ENCODE results near the gene SDR42E2.

Gene SDR42E2

DNA sequence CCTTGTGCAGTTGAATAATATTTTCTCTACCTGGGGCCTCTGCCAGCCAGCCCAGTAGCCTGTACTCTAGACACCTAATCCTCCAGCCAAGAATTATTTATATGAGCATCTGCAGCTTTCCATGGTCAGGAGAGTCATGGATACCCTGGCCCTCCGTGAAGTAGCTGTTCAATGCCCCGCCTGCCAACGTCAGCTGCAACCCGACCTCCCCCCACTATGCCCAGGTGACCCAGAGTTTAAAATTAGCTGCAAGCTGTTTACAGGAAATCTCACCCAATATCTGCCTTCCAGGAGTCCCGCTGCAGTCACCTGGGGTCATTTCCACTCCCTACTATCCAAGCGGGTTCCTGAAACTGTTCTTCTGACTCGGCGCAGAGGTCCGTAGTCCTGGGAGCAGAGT lies 12.3 kb downstream of the SDR42E2 start:
- H3K4me3 ChIP-seq (replicated peaks; ENCODE audit: low read depth, low read length), result no peak overlapping the region
- TF ChIP-seq, protein P1, sequence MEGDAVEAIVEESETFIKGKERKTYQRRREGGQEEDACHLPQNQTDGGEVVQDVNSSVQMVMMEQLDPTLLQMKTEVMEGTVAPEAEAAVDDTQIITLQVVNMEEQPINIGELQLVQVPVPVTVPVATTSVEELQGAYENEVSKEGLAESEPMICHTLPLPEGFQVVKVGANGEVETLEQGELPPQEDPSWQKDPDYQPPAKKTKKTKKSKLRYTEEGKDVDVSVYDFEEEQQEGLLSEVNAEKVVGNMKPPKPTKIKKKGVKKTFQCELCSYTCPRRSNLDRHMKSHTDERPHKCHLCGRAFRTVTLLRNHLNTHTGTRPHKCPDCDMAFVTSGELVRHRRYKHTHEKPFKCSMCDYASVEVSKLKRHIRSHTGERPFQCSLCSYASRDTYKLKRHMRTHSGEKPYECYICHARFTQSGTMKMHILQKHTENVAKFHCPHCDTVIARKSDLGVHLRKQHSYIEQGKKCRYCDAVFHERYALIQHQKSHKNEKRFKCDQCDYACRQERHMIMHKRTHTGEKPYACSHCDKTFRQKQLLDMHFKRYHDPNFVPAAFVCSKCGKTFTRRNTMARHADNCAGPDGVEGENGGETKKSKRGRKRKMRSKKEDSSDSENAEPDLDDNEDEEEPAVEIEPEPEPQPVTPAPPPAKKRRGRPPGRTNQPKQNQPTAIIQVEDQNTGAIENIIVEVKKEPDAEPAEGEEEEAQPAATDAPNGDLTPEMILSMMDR (IDR thresholded peaks at IDR 0.05; ENCODE audit: low read depth, low read length, missing control alignments), result no peak
- no peak for DNase-seq (ENCODE audit: extremely low read depth, low read depth)

DNA sequence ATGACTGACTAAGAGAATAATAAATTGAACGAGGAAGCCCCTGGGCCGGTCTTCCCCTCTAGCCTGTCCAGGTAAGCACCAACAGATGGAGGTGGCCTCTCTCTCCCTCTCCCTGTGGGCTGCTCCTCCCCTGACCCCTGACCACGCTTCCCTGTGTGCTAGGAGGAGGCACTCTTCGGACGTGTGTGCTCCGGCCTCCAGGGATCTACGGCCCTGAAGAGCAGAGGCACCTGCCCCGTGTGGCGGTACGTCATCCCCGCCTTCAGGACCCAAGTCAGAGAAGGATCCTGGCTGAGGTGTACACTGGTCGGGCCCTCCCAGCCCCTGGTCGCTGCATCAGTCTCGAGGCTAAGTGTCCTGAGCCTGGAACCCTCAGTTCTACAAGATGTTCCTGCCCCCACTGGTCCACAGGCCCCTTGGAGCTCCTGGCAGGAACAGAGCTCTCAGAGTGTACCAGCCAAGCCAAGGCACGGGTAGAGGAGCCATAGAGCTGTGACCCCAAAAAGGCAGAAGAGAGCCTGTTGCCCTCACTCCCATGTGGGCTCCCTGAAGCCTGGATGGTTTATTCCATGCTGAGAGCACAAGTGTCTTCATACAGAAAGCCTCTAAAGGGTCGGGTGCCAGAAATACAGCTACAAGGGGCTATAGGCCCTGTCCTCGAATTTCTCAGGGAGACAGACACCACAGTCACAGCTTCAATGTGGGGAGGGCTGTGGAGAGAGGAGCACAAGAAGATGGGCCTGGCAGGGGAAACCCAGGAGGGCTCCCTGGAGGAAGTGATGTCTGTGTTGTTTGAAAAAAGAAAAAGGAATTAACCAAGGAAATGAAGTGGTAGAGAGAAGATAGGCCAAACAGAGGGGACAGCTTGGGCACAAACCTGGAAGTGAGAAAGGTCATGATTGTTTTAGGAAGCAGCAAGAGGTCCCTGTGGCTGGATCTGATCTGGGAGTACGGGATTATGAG lies 15.9 kb downstream of the SDR42E2 start:
- TF ChIP-seq, protein P1 (IDR thresholded peaks at IDR 0.05; ENCODE audit: low read depth, low read length, missing control alignments), result no peak
- no peak overlapping the region for H3K4me3 ChIP-seq (replicated peaks; ENCODE audit: low read depth, low read length)
- DNase-seq (ENCODE audit: extremely low read depth, low read depth), result no peak

DNA sequence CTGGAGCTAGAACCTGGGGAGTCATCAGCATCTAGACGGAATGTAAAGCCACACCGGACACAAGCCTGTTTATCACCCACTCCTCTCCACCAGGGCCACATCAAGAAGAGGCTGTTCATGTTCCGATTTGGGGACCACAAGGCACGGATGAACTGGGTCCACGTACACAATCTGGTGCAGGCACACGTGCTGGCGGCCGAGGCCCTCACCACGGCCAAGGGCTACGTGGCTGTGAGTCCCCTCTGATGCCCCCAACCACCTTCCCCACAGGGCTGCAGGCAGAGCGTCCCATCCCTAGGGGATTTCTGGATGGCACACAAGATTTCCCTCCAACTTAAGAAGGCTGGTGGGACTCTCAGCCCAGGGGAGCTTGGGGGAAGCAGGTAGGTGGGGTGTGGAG lies 19.1 kb downstream of the SDR42E2 start:
- H3K4me3 ChIP-seq (replicated peaks; ENCODE audit: low read depth, low read length), result no peak overlapping the region
- no peak for DNase-seq (ENCODE audit: extremely low read depth, low read depth)
- TF ChIP-seq, protein P1 (IDR thresholded peaks at IDR 0.05; ENCODE audit: low read depth, low read length, missing control alignments), result no peak

DNA sequence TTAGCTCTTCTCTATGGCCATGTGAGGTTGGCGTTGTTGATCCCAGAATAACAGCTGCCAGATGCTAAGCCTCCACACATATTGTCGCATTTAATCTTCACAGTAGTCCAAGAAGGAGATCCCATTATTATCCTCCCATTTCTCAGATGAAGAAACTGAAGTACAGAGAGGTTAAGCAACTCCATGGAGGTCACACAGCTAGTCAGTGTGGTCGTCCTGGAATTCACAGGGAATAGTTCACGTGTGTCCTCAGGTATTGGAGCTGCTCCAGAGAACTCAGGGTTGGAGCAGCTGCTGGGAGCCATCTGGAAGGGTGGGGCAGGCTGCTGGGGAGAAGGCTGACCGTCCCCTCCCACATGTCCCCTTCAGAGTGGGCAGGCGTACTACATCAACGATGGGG lies 19.5 kb downstream of the SDR42E2 start:
- TF ChIP-seq, protein P1 (IDR thresholded peaks at IDR 0.05; ENCODE audit: low read depth, low read length, missing control alignments), result no peak
- DNase-seq (ENCODE audit: extremely low read depth, low read depth), result no peak
- no peak overlapping the region for H3K4me3 ChIP-seq (replicated peaks; ENCODE audit: low read depth, low read length)

DNA sequence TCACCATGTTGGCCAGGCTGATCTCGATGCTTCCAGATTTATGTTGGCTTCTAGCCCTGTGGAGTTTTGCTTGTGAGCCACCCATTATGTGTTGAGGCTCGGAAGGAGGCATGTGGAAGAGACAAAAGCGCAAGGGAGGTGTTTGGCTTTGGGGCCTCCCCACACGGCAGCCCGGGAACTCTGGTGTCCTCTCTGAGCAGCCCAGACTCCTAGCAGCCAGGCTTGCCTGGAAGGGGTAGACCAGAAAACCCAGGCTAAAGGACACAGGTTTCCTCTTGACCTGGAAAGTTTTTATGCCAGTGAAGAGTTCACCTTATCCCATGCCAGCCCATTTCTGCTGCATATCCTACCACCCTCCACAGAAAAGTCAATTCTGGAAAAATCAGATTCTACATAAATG lies 21.0 kb downstream of the SDR42E2 start:
- DNase-seq (ENCODE audit: extremely low read depth, low read depth), result no peak
- H3K4me3 ChIP-seq (replicated peaks; ENCODE audit: low read depth, low read length), result no peak overlapping the region
- TF ChIP-seq, protein P1 (IDR thresholded peaks at IDR 0.05; ENCODE audit: low read depth, low read length, missing control alignments), result no peak

DNA sequence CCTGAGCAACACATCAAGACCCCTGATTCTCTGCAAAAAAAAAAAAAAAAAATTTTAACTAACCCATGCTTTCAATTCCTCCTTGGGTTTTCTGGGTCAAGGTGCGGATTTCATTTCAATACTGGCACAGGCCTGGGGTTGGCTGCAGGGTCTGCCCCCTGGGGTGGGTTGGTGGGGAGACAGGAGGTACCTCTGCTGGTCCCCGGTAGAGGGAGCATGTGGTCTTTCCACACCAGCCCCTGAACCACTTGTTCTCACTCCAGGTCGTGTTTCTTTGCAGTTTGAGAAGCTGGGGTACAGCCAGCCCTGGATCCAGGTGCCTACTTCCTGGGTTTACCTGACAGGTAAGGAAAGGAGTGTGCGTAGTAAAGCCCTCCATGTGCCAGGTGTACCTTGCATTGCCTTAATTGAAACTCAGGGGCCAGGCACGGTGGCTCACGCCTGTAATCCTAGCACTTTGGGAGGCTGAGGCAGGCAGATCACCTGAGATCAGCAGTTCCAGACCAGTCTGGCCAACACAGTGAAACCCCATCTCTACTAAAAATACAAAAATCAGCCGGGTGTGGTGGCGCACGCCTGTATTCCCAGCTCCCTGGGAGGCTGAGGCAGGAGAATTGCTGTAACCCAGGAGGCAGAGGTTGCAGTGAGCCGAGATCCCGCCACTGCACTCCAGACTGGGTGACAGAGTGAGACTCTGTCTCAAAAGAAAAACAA lies 21.8 kb downstream of the SDR42E2 start:
- DNase-seq (ENCODE audit: extremely low read depth, low read depth), result no peak
- TF ChIP-seq, protein P1 (IDR thresholded peaks at IDR 0.05; ENCODE audit: low read depth, low read length, missing control alignments), result peak; percentile 15
- H3K4me3 ChIP-seq (replicated peaks; ENCODE audit: low read depth, low read length), result no peak overlapping the region

All from HFF-Myc (cell line).